GM23338 (cell line): Measurements from ENCODE around the gene EPHA10.

Source experiments
- EZH2 ChIP-seq: fragments of 200-600 bp; sonication (generic); IDR thresholded peaks from one replicate; pipeline ENCODE4 v1.8.0; 2017; ENCODE audit warnings: antibody characterized with exemption, mild to moderate bottlenecking, low read depth; ENCODE audit not compliant: unreplicated experiment
- JUNB ChIP-seq: IDR thresholded peaks from one replicate; pipeline ENCODE4 v1.6.1; 2016; ENCODE audit warnings: antibody characterized with exemption; ENCODE audit not compliant: unreplicated experiment
- POLR2AphosphoS5 ChIP-seq: IDR thresholded peaks from 2 replicates; pipeline ENCODE4 v1.6.1; 2016; ENCODE audit warnings: antibody characterized with exemption, low read depth
- TF ChIP-seq, protein P1 (sequence below), 2 experiments: fragments of 200-600 bp in 1 of 2; sonication (generic) in 1 of 2; conservative IDR thresholded peaks; 2 replicates each; pipeline versions ENCODE4 v1.5.1 to v1.6.1; 2016 to 2017; ENCODE audit warnings: antibody characterized with exemption in 2 of 2, low read depth in 2 of 2, mild to moderate bottlenecking in 2 of 2, moderate library complexity in 1 of 2

GRCh38 chr1:37697737-37698136 lies 67.2 kb downstream of the EPHA10 start:
- TF ChIP-seq JUNB, result no peak
- TF ChIP-seq, protein P1, sequence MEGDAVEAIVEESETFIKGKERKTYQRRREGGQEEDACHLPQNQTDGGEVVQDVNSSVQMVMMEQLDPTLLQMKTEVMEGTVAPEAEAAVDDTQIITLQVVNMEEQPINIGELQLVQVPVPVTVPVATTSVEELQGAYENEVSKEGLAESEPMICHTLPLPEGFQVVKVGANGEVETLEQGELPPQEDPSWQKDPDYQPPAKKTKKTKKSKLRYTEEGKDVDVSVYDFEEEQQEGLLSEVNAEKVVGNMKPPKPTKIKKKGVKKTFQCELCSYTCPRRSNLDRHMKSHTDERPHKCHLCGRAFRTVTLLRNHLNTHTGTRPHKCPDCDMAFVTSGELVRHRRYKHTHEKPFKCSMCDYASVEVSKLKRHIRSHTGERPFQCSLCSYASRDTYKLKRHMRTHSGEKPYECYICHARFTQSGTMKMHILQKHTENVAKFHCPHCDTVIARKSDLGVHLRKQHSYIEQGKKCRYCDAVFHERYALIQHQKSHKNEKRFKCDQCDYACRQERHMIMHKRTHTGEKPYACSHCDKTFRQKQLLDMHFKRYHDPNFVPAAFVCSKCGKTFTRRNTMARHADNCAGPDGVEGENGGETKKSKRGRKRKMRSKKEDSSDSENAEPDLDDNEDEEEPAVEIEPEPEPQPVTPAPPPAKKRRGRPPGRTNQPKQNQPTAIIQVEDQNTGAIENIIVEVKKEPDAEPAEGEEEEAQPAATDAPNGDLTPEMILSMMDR (conservative IDR thresholded peaks at IDR 0.05; ENCODE audit: low read depth in 2 of 2), result no peak
- TF ChIP-seq EZH2, result no peak
- TF ChIP-seq POLR2AphosphoS5, result no peak
